HEK293 (cell line): ENCODE results near the gene BRD3.
A peak's percentile ranks its signal among the peaks of the same experiment; 100 is the strongest.

Source experiments
- CTCF ChIA-PET: fragments of 350-600 bp; formaldehyde crosslinking; extraction: SDS; loops from one replicate; lab custom pipeline; 2021; ENCODE audit warnings: antibody characterized with exemption; lab: Yijun Ruan, JAX
- POLR2A ChIA-PET: fragments of 300-600 bp; formaldehyde crosslinking; extraction: SDS; loops from one replicate; lab custom pipeline; 2020; ENCODE audit warnings: antibody characterized with exemption, inconsistent platforms; lab: Yijun Ruan, JAX
- H3K27ac ChIP-seq: fragments of 200-500 bp; sonication (Bioruptor generic); 2 replicates; pipeline ENCODE4 v1.5.1; 2014; ENCODE audit warnings: low read depth, low read length, control low read depth, inconsistent platforms; ENCODE audit errors: extremely low read depth
- H3K36me3 ChIP-seq, 2 experiments: fragments of 200-500 bp in 1 of 2; sonication (Bioruptor generic) in 1 of 2; 1 replicate in 1 of 2; 2 replicates in 1 of 2; pipeline ENCODE4 v1.5.1; 2014 to 2017; ENCODE audit warnings: inconsistent platforms in 2 of 2, low read length in 2 of 2; ENCODE audit not compliant: control insufficient read depth in 2 of 2, insufficient read depth in 1 of 2
- H3K4me1 ChIP-seq: fragments of 200-500 bp; sonication (Bioruptor generic); 2 replicates; pipeline ENCODE4 v1.5.1; 2014; ENCODE audit warnings: mild to moderate bottlenecking, low read length, inconsistent platforms; ENCODE audit not compliant: control insufficient read depth, insufficient read depth
- H3K4me3 ChIP-seq: 2 replicates; pipeline ENCODE4 v1.5.1; 2011; ENCODE audit warnings: low read depth, mild to moderate bottlenecking, control low read depth, low read length, moderate library complexity
- H3K9me3 ChIP-seq: fragments of 200-500 bp; sonication (Bioruptor generic); 2 replicates; pipeline ENCODE4 v1.5.1; 2014; ENCODE audit warnings: low read depth, low read length, inconsistent platforms; ENCODE audit not compliant: control insufficient read depth, insufficient read depth
- FEZF1 ChIP-seq: fragments of 450-650 bp; formaldehyde crosslinking; IDR thresholded peaks from 2 replicates; pipeline ENCODE4 v1.5.1; 2016; ENCODE audit warnings: missing biosample characterization, missing genetic modification characterization
- HOXD13 ChIP-seq: sonication (generic); formaldehyde crosslinking; IDR thresholded peaks from 2 replicates; pipeline ENCODE4 v1.8.0; 2022; ENCODE audit warnings: missing genetic modification reagents, borderline replicate concordance
- IKZF3 ChIP-seq: fragments of 450-650 bp; IDR thresholded peaks from 2 replicates; pipeline ENCODE4 v1.5.0; 2018; ENCODE audit warnings: missing biosample characterization, mild to moderate bottlenecking, missing genetic modification characterization, moderate library complexity
- KLF1 ChIP-seq: fragments of 450-650 bp; formaldehyde crosslinking; IDR thresholded peaks from 2 replicates; pipeline ENCODE4 v1.5.1; 2016; ENCODE audit warnings: missing biosample characterization, missing genetic modification characterization
- KLF9 ChIP-seq: fragments of 450-650 bp; formaldehyde crosslinking; IDR thresholded peaks from 2 replicates; pipeline ENCODE4 v1.5.1; 2016; ENCODE audit warnings: missing biosample characterization, missing genetic modification characterization, low read depth
- RBAK ChIP-seq: fragments of 450-650 bp; formaldehyde crosslinking; IDR thresholded peaks from 2 replicates; pipeline ENCODE4 v1.5.1; 2016; ENCODE audit warnings: missing biosample characterization, missing genetic modification characterization
- ZBTB17 ChIP-seq: fragments of 450-650 bp; formaldehyde crosslinking; IDR thresholded peaks from 2 replicates; pipeline ENCODE4 v1.5.1; 2016; ENCODE audit warnings: missing biosample characterization, missing genetic modification characterization
- ZBTB21 ChIP-seq: fragments of 450-650 bp; formaldehyde crosslinking; IDR thresholded peaks from 2 replicates; pipeline ENCODE4 v1.5.1; 2017; ENCODE audit warnings: missing biosample characterization, missing genetic modification characterization
- ZIC2 ChIP-seq: fragments of 450-650 bp; formaldehyde crosslinking; IDR thresholded peaks from 2 replicates; pipeline ENCODE4 v1.5.1; 2016; ENCODE audit warnings: missing biosample characterization, missing genetic modification characterization
- ZNF121 ChIP-seq: fragments of 450-650 bp; formaldehyde crosslinking; IDR thresholded peaks from 2 replicates; pipeline ENCODE4 v1.5.1; 2016; ENCODE audit warnings: missing biosample characterization, missing genetic modification characterization
- ZNF16 ChIP-seq: fragments of 450-650 bp; formaldehyde crosslinking; IDR thresholded peaks from 2 replicates; pipeline ENCODE4 v1.5.1; 2016; ENCODE audit warnings: low read depth, missing biosample characterization, missing genetic modification characterization
- ZNF19 ChIP-seq: fragments of 450-650 bp; formaldehyde crosslinking; IDR thresholded peaks from 2 replicates; pipeline ENCODE4; 2016; ENCODE audit warnings: missing biosample characterization, missing genetic modification characterization, low read depth
- ZNF2 ChIP-seq: fragments of 450-650 bp; formaldehyde crosslinking; IDR thresholded peaks from 2 replicates; pipeline ENCODE4 v1.5.1; 2016; ENCODE audit warnings: missing biosample characterization, missing genetic modification characterization
- ZNF221 ChIP-seq: fragments of 450-650 bp; formaldehyde crosslinking; IDR thresholded peaks from 2 replicates; pipeline ENCODE4 v1.5.1; 2017; ENCODE audit warnings: missing biosample characterization, missing genetic modification characterization, borderline replicate concordance
- ZNF280D ChIP-seq: fragments of 450-650 bp; formaldehyde crosslinking; IDR thresholded peaks from 2 replicates; pipeline ENCODE4 v1.5.1; 2016; ENCODE audit warnings: missing biosample characterization, missing genetic modification characterization
- ZNF366 ChIP-seq: fragments of 450-650 bp; formaldehyde crosslinking; conservative IDR thresholded peaks from 2 replicates; pipeline ENCODE4 v1.5.1; 2016; ENCODE audit warnings: missing biosample characterization, missing genetic modification characterization
- ZNF518A ChIP-seq: fragments of 450-650 bp; formaldehyde crosslinking; conservative IDR thresholded peaks from 2 replicates; pipeline ENCODE4 v1.5.1; 2016; ENCODE audit warnings: low read depth, missing biosample characterization, missing genetic modification characterization
- ZNF529 ChIP-seq: fragments of 450-650 bp; formaldehyde crosslinking; IDR thresholded peaks from 2 replicates; pipeline ENCODE4 v1.5.1; 2017; ENCODE audit warnings: missing genetic modification characterization, missing biosample characterization; ENCODE audit not compliant: insufficient replicate concordance
- ZNF629 ChIP-seq: fragments of 450-650 bp; formaldehyde crosslinking; IDR thresholded peaks from 2 replicates; pipeline ENCODE4 v1.5.1; 2017; ENCODE audit warnings: missing biosample characterization, missing genetic modification characterization
- ZNF654 ChIP-seq: fragments of 450-650 bp; formaldehyde crosslinking; IDR thresholded peaks from 2 replicates; pipeline ENCODE4 v1.5.1; 2016; ENCODE audit warnings: low read depth, missing biosample characterization, missing genetic modification characterization
- TF ChIP-seq, protein P1 (sequence below): fragments of 450-650 bp; formaldehyde crosslinking; IDR thresholded peaks from 2 replicates; pipeline ENCODE4 v1.5.1; 2016; ENCODE audit warnings: missing biosample characterization, missing genetic modification characterization
- TF ChIP-seq, protein P2 (sequence below): fragments of 450-650 bp; formaldehyde crosslinking; IDR thresholded peaks from 2 replicates; pipeline ENCODE4 v1.5.1; 2016; ENCODE audit warnings: missing biosample characterization, missing genetic modification characterization

Gene BRD3

GRCh38 chr9:134100040-134100439, 32.2 kb upstream of the BRD3 start:
- Histone ChIP-seq H3K4me1 (no peaks in the 10 kb centered on the region), H3K9me3 (no peaks in the 10 kb centered on the region), H3K4me3 (no peak overlapping the region), H3K36me3 (no peaks in the 10 kb centered on the region), H3K27ac (no peak overlapping the region)
- TF ChIP-seq ZNF2 (tag by site-specific recombination) (no peak), IKZF3 (tag by site-specific recombination) (no peak), ZIC2 (tag by site-specific recombination) (no peak), ZNF629 (tag by site-specific recombination) (no peak), FEZF1 (tag by site-specific recombination) (no peak), KLF1 (no peak), ZNF121 (tag by site-specific recombination) (no peak), ZNF529 (no peak), ZNF16 (tag by site-specific recombination) (no peak), RBAK (tag by site-specific recombination) (no peak), ZBTB21 (tag by site-specific recombination) (no peak), ZNF280D (no peak), ZNF221 (no peak)
- CTCF ChIA-PET: interaction anchor here (0.8 to 5.1 kb wide), 6 partner anchors 10 to 106 kb away, joined by 3 to 25 read pairs (median 4); no protein-coding TSS in a partner anchor
- POLR2A ChIA-PET: no interaction called here

- ChIA-PET CTCF (interaction anchor here (0.6 to 5.1 kb wide), 14 partner anchors 9 to 357 kb away, joined by 3 to 25 read pairs (median 3); no protein-coding TSS in a partner anchor), POLR2A (no interaction called here)
- no peaks in the 10 kb centered on the region for H3K4me1 ChIP-seq
- H3K4me3 ChIP-seq: no peak overlapping the region
- H3K27ac ChIP-seq: no peak overlapping the region
- no peaks in the 10 kb centered on the region for H3K36me3 ChIP-seq
- no peaks in the 10 kb centered on the region for H3K9me3 ChIP-seq
- TF ChIP-seq ZNF19 (no peak), ZBTB17 (tag by site-specific recombination) (peak; percentile 98), HOXD13 (no peak), KLF9 (tag by site-specific recombination) (peak; percentile 79), ZNF366 (tag by site-specific recombination) (peak; percentile 28; the same call in 1 of the 2 replicates), ZNF518A (no peak), ZNF654 (tag by site-specific recombination) (peak; percentile 81)
- TF ChIP-seq, protein P1, sequence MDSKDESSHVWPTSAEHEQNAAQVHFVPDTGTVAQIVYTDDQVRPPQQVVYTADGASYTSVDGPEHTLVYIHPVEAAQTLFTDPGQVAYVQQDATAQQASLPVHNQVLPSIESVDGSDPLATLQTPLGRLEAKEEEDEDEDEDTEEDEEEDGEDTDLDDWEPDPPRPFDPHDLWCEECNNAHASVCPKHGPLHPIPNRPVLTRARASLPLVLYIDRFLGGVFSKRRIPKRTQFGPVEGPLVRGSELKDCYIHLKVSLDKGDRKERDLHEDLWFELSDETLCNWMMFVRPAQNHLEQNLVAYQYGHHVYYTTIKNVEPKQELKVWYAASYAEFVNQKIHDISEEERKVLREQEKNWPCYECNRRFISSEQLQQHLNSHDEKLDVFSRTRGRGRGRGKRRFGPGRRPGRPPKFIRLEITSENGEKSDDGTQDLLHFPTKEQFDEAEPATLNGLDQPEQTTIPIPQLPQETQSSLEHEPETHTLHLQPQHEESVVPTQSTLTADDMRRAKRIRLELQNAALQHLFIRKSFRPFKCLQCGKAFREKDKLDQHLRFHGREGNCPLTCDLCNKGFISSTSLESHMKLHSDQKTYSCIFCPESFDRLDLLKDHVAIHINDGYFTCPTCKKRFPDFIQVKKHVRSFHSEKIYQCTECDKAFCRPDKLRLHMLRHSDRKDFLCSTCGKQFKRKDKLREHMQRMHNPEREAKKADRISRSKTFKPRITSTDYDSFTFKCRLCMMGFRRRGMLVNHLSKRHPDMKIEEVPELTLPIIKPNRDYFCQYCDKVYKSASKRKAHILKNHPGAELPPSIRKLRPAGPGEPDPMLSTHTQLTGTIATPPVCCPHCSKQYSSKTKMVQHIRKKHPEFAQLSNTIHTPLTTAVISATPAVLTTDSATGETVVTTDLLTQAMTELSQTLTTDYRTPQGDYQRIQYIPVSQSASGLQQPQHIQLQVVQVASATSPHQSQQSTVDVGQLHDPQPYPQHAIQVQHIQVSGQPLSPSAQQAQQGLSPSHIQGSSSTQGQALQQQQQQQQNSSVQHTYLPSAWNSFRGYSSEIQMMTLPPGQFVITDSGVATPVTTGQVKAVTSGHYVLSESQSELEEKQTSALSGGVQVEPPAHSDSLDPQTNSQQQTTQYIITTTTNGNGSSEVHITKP (tag by site-specific recombination): peak; percentile 41; the same call in 1 of the 2 replicates
- TF ChIP-seq, protein P2, sequence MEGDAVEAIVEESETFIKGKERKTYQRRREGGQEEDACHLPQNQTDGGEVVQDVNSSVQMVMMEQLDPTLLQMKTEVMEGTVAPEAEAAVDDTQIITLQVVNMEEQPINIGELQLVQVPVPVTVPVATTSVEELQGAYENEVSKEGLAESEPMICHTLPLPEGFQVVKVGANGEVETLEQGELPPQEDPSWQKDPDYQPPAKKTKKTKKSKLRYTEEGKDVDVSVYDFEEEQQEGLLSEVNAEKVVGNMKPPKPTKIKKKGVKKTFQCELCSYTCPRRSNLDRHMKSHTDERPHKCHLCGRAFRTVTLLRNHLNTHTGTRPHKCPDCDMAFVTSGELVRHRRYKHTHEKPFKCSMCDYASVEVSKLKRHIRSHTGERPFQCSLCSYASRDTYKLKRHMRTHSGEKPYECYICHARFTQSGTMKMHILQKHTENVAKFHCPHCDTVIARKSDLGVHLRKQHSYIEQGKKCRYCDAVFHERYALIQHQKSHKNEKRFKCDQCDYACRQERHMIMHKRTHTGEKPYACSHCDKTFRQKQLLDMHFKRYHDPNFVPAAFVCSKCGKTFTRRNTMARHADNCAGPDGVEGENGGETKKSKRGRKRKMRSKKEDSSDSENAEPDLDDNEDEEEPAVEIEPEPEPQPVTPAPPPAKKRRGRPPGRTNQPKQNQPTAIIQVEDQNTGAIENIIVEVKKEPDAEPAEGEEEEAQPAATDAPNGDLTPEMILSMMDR (tag by site-specific recombination): peak; percentile 71
Observed at GRCh38 chr9:134099123-134099761, 31.4 kb upstream of the BRD3 start.
